Hepatocyte (in vitro differentiated cells): Measurements from ENCODE around the gene TUBA4B.

ENCODE experiments used
- EZH2 ChIP-seq: fragments of 200-600 bp; sonication (generic); IDR thresholded peaks from 2 replicates; pipeline ENCODE4 v1.6.1; 2016; ENCODE audit warnings: antibody characterized with exemption, mild to moderate bottlenecking, borderline replicate concordance
- EZH2phosphoT487 ChIP-seq: fragments of 200-600 bp; sonication (generic); IDR thresholded peaks from one replicate; pipeline ENCODE4 v1.6.1; 2018; ENCODE audit warnings: antibody characterized with exemption, mild to moderate bottlenecking, low read depth, moderate library complexity; ENCODE audit not compliant: unreplicated experiment, severe bottlenecking
- TF ChIP-seq, protein P1 (sequence below): fragments of 200-600 bp; sonication (generic); IDR thresholded peaks from 2 replicates; pipeline ENCODE4 v1.5.1; 2016; ENCODE audit warnings: antibody characterized with exemption, mild to moderate bottlenecking; ENCODE audit not compliant: poor library complexity

DNA sequence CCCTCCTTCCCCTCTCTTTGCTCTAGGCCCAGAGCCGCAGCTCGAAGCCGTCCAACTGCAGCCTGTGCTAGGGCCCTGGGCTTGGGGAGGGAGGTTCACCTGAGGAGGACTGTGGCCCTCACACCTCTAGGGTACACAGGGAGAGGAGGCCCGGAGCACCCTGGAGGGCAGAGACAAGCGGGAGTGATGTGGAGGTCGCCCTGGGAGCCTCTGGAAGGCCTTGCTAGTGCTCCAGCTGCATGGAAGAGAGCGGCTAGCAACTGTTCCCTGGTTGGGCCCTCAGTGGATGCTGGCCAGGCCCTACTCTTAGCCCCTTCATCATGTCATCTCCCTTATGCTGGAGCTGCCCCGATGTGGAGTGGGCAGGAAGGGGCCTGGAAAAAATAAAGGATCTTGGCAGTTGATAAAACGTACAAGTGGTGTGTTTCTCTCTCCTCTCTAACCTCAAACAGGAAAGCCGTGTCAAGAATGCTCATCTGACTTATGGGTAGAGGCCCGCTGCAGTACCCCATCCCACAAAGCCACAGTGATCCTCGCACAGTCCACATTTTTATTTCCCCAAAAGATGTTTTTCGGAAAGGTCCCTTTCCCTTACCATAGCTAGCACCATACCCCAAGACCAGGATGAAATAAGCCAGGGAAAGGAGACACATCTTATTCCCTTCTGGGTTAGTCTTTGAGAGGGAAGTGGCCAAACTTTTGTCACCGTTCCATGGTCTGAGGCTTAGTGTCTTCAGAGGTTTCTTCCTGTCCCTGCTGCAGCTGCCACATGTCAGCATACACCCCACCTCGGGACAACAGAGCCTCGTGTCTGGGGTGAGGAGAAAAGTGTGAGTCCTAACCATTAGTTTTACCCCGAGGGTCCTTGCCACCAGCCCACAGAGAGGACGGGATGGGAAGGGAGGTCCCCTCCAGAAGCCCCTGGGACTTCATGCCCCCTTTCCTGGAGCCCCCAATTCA, 43.5 kb upstream of the TUBA4B start:
- TF ChIP-seq, protein P1, sequence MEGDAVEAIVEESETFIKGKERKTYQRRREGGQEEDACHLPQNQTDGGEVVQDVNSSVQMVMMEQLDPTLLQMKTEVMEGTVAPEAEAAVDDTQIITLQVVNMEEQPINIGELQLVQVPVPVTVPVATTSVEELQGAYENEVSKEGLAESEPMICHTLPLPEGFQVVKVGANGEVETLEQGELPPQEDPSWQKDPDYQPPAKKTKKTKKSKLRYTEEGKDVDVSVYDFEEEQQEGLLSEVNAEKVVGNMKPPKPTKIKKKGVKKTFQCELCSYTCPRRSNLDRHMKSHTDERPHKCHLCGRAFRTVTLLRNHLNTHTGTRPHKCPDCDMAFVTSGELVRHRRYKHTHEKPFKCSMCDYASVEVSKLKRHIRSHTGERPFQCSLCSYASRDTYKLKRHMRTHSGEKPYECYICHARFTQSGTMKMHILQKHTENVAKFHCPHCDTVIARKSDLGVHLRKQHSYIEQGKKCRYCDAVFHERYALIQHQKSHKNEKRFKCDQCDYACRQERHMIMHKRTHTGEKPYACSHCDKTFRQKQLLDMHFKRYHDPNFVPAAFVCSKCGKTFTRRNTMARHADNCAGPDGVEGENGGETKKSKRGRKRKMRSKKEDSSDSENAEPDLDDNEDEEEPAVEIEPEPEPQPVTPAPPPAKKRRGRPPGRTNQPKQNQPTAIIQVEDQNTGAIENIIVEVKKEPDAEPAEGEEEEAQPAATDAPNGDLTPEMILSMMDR, result no peak
- TF ChIP-seq EZH2, result no peak
- no peak for TF ChIP-seq EZH2phosphoT487
